RKO (cell line): Measurements from ENCODE around the gene COL23A1.
A peak's percentile ranks its signal among the peaks of the same experiment; 100 is the strongest.

Experiments
- DNase-seq: peaks from one replicate; pipeline ENCODE4 v3.0.0-alpha.2; 2016; ENCODE audit warnings: low spot score

Gene COL23A1

DNA sequence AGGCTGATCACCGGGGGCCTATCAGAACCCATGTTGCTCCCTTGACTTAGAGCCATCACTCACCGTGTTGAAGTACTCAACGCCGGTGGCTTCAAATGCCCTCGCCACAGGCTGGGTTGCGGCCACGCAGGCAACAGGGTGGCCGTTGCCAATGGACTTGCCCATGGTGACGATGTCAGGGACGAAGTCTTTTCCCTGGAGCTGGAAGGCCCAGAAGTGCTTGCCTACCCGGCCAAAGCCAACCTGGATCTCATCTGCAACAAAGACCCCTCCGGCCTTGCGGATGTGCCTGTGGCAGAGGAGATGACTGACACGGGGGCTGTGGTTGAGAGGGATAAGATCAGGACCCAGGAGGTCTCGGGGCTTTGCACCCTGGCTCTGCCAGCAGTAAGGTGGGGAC lies 367.9 kb downstream of the COL23A1 start:
- no peak for DNase-seq

DNA sequence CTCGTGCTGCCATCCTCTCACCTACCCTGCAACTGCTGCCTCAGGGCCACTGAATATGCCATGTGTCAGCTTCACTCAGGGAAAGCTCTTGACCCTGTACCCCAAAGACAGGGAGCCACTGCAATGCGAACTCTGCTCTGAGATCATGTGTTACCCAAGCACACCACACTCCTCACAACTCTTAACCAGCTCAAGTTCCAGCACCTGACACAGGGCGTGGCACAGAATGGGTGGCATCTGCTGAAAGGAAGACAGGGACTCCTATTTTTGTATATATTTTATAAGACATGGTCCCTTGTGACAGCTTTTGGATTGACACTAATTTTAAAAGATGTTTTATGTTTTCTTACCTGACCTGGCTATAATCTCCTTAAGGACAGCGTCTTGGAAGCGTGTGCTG lies 368.3 kb downstream of the COL23A1 start:
- no peak for DNase-seq

GRCh38 chr5:178221282-178221681 lies 368.9 kb downstream of the COL23A1 start:
- DNase-seq = no peak

DNA sequence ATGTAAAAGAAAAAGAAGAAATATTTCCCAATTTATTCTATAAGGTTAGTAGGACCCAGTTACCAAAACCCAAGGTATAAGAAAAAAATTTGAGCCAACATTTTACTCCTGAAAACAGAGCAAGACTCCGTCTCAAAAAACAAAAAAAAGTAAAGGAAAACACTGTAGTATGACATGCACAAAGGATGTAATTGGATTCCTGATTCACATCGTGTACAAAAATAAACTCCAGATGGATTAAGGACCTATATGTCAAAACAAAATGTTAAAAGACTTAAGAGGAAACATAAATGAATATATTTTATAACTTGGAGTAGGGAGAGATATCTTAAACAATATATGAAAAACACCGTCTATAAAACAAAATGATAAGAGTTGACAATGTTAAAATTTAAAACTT lies 371.4 kb downstream of the COL23A1 start:
- DNase-seq = no peak

DNA sequence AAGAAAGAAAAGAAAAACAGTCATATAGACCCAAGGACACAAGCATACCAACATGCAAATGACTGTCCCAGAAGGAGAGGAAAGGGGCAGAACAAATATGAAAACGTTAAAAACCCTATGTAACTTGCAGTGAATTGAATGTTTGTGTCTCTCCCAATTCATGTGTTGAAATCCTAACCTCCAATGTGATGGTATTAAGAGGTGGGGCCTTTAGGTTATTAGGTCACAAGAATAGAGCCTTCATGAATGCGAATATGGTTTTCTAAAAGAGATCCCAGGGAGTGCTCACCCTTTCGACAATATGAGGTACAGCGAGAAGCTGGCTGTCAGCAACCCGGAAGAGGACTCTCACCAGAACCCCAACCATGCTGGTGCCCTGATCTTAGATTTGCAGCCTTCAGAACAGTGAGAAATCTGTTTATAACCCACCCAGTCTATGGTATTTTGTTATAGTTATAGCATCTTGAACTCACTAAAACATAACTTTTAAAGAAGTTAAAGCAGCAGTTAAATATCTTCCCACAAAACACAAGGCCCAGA lies 371.9 kb downstream of the COL23A1 start:
- no peak for DNase-seq

DNA sequence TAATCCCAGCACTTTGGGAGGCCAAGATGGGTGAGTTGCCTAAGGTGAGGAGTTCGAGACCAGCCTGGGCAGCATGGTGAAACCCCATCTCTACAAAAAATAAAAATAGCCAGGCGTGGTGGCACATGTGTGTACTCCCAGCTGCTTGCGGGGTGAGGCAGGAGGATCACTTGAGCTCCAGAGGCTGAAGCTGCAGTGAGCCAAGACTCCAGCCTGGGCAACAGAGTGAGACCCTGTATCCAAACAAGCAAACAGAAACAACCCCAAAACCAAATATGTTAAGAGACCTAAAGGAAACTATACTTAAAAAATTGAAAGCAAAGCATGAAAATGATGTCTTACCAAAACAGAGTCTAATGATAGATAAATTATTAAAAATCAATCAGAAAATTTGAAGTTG lies 373.4 kb downstream of the COL23A1 start:
- DNase-seq = no peak

DNA sequence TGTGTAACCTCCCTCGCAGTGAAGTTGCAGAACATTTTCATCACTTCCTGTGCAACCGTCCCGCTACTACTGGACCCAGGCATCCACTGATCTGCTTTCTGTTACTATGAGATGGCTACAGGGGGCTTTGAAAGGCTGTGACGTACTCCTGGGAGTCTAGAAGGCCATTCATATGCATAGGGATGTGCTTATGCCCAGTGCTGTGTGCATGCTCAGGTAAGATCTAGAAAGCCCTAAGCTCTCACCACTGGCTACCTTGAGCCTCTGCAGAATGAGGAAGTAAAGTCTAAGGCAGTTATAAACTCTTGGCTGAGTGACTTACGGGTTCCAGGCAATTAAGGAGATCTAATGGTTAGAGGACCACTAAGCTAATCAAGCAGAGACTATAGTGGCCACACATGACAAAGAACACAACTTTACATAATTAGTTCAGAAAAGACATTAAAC lies 374.1 kb downstream of the COL23A1 start:
- DNase-seq = no peak

DNA sequence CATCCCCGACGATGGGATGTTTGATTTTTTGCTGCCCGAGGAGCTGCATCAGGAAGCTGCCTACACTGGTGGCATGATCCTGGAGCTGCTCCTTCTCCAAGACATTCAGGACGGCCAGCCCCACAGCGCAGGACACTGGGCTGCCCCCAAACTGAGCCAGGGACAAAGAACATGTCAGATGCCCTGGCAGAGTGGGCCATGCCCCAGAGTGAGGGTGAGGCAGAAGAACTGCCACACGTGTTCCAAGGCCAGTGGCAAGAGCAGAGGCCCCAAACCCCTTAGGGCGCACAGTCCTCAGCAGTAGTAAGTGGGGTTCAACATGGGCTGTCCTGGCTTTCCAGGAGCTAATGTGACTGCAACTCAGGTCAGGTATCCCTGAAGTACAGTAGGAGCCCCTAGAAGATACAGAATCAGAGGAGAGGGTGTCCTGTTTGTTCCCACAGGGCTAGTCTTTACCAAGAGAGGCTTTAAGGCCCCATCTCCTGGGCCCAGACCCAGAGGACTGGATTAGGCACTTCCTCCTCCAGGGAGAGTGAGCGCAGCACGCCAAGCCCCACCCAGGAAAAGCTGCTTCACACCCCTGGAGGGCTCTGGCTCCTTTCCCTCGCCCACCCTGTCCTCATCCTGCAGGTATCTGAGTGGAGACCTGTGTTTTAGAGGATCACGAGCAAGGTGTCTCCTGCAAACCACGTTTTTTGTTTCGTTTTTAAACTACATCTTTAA lies 374.8 kb downstream of the COL23A1 start:
- no peak for DNase-seq

- no peak for DNase-seq
Observed at GRCh38 chr5:178214160-178214803, 375.9 kb downstream of the COL23A1 start.

- DNase-seq = no peak
Observed at GRCh38 chr5:178213748-178214151, 376.4 kb downstream of the COL23A1 start.

GRCh38 chr5:178213003-178213461 lies 377.2 kb downstream of the COL23A1 start:
- no peak for DNase-seq

DNA sequence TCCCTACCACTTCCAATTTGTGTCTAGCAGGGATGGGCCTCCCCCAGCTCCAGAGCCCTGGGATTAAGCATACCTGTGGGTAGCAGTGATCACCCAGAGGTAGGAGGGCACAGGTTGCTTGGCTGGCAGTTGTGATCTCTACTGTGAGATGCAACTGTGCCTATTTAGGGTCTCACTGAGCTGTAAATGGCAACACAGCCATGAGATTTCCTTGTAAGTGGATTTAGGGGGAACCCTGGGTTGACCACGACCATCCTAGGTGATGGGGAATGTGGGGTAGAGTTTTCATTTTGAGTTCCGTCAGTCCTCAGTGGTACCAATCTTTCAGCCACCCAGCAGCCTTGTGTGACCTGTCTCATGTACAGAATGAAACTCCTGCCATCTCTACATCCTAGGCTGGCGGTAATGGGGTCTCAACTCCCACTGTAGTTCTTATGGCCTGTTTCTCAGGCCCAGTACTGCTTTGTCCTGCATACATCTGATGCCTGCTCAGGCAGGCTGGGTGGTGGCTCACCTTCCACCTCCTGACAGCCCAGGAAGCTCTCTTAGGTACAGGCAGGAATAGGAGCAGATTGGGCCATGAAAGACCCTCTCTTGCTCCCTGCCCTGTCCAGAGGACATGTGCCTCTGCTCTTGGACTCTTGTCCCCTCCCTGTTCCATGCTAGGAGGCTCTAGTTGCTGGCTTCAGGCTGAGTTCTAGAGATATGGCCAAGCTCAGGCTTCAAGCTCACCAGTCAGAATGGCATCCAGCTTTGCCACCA lies 377.8 kb downstream of the COL23A1 start:
- no peak for DNase-seq

DNA sequence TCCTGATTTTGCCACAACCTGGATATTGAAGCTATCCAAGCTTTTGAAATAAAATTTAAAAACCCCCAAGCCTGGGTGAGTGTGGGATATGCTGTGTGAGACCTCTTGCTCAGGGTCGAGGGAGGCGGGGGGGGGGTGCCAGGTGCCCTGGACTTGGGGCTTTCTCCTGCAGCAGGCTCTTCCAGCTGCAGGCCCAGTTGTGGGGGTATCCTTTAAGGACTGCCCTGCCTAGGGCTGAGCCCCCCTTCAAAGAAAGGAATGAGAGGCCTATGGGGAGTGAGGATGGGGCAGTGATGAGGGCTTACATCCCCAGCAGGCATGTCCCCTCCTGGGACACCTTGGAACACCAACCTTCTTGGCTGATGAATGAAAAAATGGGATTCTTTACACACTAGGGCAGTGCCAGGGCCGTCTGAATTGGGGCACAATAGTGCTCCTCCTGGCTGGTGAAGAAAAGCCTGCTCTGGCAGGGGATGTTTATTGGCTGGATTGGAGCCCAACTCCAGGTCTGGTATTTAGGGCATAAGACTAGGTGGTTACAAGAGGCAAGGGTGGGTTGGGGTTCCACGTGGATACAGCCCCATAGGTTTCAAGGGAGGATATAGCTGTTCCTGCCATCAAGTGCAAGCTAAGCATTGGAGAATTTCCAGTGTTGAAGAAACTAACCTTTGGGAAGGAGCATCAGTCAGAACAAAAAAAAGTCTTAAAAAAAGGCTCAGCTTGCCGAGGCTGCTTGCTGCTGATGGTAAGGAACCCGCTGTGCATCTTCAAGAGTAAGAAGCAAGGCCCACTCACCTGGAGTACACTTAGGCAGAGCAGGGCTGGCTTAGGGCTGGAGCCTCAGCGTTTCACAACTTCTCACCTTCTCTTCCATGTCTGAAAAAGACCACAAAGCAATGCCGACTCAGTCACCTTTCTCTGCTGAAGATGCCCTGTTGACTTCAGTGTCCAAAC lies 378.8 kb downstream of the COL23A1 start:
- no peak for DNase-seq

DNA sequence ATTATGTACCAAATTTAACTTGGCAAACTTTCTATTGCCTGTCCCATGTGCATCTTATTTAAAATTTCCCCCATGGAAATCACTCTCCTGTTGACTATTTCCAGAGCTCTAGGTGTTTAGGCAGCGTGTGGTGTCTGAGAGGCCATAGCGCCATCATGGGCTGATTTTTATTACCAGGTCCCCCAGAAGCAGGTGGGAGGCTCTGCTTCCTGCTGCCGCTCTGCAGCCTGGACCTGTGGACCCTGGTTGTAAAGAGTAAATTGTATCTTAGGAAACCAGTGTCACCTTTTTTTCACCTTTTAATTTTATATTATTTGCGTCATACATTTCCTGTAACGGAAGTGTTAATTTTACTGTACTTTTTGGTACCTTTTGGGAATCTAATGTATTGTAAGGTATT lies 379.5 kb downstream of the COL23A1 start:
- DNase-seq = no peak

- no peak for DNase-seq
Observed at GRCh38 chr5:178210073-178210535, 380.1 kb downstream of the COL23A1 start.

GRCh38 chr5:178209334-178210072 lies 380.7 kb downstream of the COL23A1 start:
- DNase-seq = no peak

DNA sequence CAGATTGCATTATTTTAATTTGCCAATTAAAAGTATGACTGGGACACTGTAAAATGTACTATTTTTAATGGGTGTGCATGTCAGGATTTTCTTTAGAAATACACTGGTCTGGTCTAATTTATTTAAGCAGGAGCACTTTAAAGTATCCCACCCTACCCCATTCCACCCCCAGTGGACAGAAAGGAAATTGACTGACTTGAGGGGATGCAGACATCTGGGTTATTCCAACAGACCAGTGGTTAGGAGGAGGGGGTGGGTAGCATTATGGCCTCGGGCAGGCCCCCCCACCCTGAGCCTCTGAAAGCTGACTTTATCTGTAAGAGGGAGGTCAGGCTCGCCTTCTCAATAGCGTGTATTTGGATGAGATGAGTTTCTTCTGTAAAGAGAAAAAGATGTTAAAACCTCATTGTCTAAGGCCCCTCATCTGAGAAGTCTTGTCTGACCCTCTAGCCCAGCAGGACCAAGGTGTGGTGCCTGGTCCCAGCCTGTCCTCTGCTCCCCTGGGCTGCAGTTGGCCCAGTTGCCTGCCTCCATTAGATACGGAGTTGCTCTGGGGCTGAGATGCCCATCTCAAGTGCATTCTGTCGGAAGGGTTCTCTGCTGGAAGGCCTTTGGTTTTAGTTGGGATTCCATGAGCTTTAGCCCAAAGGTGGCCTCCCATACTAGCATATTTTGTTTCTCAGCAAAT lies 381.5 kb downstream of the COL23A1 start:
- peak; percentile 58 for DNase-seq

DNA sequence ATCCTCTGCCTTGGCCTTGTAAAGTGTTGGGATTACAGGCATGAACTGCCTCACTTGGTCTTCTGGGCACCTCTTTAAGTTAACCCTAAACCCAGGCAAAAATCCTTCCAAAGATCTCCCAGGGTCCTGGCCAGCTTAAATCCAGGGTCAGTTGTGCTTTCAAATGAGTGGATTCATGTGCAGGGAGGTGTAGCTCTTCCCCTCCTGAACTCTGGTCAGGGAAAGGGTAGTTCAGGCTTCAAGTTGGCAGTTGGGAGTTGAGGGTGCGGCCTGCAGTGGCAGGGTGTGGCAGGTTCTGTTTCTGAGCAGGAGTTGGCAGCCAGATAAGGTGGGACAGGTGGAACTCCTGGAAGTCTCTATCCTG lies 382.3 kb downstream of the COL23A1 start:
- no peak for DNase-seq

DNA sequence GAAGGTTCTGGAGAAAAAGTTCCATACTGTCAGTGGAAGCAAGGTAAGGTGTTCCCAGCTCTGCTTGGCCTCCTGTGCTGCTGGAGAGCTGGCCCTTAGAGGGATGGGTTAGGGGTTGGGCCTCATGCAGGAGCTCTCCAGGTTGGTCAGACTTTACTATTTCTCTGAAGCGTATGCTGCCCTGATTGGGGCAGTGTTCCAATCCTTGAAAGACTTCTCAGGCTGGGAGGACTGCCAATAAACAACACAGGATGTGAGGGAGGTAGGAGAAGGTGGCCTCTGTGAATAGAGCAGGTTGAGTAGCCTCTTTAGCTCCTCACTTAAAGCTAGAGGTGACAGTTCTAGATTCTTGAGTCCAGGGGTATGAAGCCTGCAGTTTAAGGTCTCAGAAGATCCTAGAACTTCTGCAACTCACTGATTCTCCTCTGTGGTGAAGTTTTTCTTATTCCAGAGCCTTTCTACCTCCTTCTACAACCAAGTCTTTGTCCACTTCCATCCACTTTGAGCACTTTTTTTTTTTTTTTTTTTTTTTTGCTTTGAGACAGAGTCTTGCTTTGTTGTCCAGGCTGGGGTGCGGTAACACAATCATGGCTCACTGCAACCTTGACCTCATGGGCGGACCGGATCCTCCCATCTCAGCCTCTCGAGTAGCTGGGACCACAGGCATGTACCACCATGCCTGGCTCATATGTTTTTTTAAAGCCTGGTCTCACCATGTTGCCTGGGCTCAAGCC lies 382.8 kb downstream of the COL23A1 start:
- DNase-seq = no peak
